ENCODE results near the gene MYO15A.

Gene MYO15A

GRCh38 chr17:18124345-18125126 is 16.0 kb downstream of the MYO15A start:
- no peak for TF ChIP-seq EZH2phosphoT487 (IDR thresholded peaks at IDR 0.05; ENCODE audit: borderline replicate concordance)
- TF ChIP-seq, protein P1, sequence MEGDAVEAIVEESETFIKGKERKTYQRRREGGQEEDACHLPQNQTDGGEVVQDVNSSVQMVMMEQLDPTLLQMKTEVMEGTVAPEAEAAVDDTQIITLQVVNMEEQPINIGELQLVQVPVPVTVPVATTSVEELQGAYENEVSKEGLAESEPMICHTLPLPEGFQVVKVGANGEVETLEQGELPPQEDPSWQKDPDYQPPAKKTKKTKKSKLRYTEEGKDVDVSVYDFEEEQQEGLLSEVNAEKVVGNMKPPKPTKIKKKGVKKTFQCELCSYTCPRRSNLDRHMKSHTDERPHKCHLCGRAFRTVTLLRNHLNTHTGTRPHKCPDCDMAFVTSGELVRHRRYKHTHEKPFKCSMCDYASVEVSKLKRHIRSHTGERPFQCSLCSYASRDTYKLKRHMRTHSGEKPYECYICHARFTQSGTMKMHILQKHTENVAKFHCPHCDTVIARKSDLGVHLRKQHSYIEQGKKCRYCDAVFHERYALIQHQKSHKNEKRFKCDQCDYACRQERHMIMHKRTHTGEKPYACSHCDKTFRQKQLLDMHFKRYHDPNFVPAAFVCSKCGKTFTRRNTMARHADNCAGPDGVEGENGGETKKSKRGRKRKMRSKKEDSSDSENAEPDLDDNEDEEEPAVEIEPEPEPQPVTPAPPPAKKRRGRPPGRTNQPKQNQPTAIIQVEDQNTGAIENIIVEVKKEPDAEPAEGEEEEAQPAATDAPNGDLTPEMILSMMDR (conservative IDR thresholded peaks at IDR 0.05; ENCODE audit: low read length) = no peak
- H3K9ac ChIP-seq (ENCODE audit: low read depth, low read length, poor library complexity, severe bottlenecking) = no peak overlapping the region

GRCh38 chr17:18129041-18129502 is 20.5 kb downstream of the MYO15A start:
- no peaks in the 10 kb centered on the region for H3K9me3 ChIP-seq (ENCODE audit: insufficient read depth, low read depth, low read length)
- H3K27me3 ChIP-seq (ENCODE audit: insufficient read depth, low read length, poor library complexity, severe bottlenecking) = no peaks in the 10 kb centered on the region

More at GRCh38 chr17:18124345-18125126, 16.0 kb downstream of the MYO15A start:
- no peaks in the 10 kb centered on the region for H3K79me2 ChIP-seq (ENCODE audit: insufficient read depth, low read length)
- H2AFZ ChIP-seq (ENCODE audit: low read length) = no peak overlapping the region
- H3K27me3 ChIP-seq (ENCODE audit: insufficient read depth, low read length, poor library complexity, severe bottlenecking) = no peaks in the 10 kb centered on the region
- H4K20me1 ChIP-seq (ENCODE audit: insufficient read depth, low read length, poor library complexity, severe bottlenecking) = no peaks in the 10 kb centered on the region
- H3K4me2 ChIP-seq (ENCODE audit: low read depth, low read length, poor library complexity, severe bottlenecking) = no peak overlapping the region
- no peaks in the 10 kb centered on the region for H3K4me1 ChIP-seq (ENCODE audit: insufficient read depth, low read length, poor library complexity, severe bottlenecking)
- no peak overlapping the region for H3K4me3 ChIP-seq (ENCODE audit: low read length, poor library complexity, severe bottlenecking)
- no peaks in the 10 kb centered on the region for H3K9me3 ChIP-seq (ENCODE audit: insufficient read depth, low read depth, low read length)
- no peaks in the 10 kb centered on the region for H3K36me3 ChIP-seq (ENCODE audit: insufficient read depth, low read length)
- H3F3A ChIP-seq (ENCODE audit: low read depth) = no peaks in the 10 kb centered on the region
- no peaks in the 10 kb centered on the region for H3K9me2 ChIP-seq (replicated peaks; ENCODE audit: low read depth, low read length)

GRCh38 chr17:18132711-18133110 is 24.2 kb downstream of the MYO15A start:
- Histone ChIP-seq H3K9me2 (replicated peaks; ENCODE audit: low read depth, low read length) (no peaks in the 10 kb centered on the region), H3K4me3 (ENCODE audit: low read length, poor library complexity, severe bottlenecking) (no peak overlapping the region), H4K20me1 (ENCODE audit: insufficient read depth, low read length, poor library complexity, severe bottlenecking) (no peaks in the 10 kb centered on the region), H3F3A (ENCODE audit: low read depth) (no peaks in the 10 kb centered on the region), H3K4me2 (ENCODE audit: low read depth, low read length, poor library complexity, severe bottlenecking) (no peak overlapping the region), H2AFZ (ENCODE audit: low read length) (no peak overlapping the region), H3K27me3 (ENCODE audit: insufficient read depth, low read length, poor library complexity, severe bottlenecking) (no peaks in the 10 kb centered on the region), H3K79me2 (ENCODE audit: insufficient read depth, low read length) (no peaks in the 10 kb centered on the region), H3K4me1 (ENCODE audit: insufficient read depth, low read length, poor library complexity, severe bottlenecking) (no peaks in the 10 kb centered on the region), H3K36me3 (ENCODE audit: insufficient read depth, low read length) (no peaks in the 10 kb centered on the region), H3K9ac (ENCODE audit: low read depth, low read length, poor library complexity, severe bottlenecking) (no peak overlapping the region), H3K9me3 (ENCODE audit: insufficient read depth, low read depth, low read length) (no peaks in the 10 kb centered on the region)
- TF ChIP-seq, protein P1 (conservative IDR thresholded peaks at IDR 0.05; ENCODE audit: low read length) = no peak
- no peak for TF ChIP-seq EZH2phosphoT487 (IDR thresholded peaks at IDR 0.05; ENCODE audit: borderline replicate concordance)

More at GRCh38 chr17:18129041-18129502, 20.5 kb downstream of the MYO15A start:
- Histone ChIP-seq H3K4me3 (ENCODE audit: low read length, poor library complexity, severe bottlenecking) (no peak overlapping the region), H3K9ac (ENCODE audit: low read depth, low read length, poor library complexity, severe bottlenecking) (no peak overlapping the region), H3K79me2 (ENCODE audit: insufficient read depth, low read length) (no peaks in the 10 kb centered on the region), H3K4me1 (ENCODE audit: insufficient read depth, low read length, poor library complexity, severe bottlenecking) (no peaks in the 10 kb centered on the region), H4K20me1 (ENCODE audit: insufficient read depth, low read length, poor library complexity, severe bottlenecking) (no peaks in the 10 kb centered on the region), H3K9me2 (replicated peaks; ENCODE audit: low read depth, low read length) (no peaks in the 10 kb centered on the region), H2AFZ (ENCODE audit: low read length) (no peak overlapping the region), H3F3A (ENCODE audit: low read depth) (no peaks in the 10 kb centered on the region), H3K36me3 (ENCODE audit: insufficient read depth, low read length) (no peaks in the 10 kb centered on the region), H3K4me2 (ENCODE audit: low read depth, low read length, poor library complexity, severe bottlenecking) (no peak overlapping the region)
- no peak for TF ChIP-seq EZH2phosphoT487 (IDR thresholded peaks at IDR 0.05; ENCODE audit: borderline replicate concordance)
- TF ChIP-seq, protein P1 (conservative IDR thresholded peaks at IDR 0.05; ENCODE audit: low read length) = no peak

Measured in Loucy (cell line).